ENCODE data around the gene SLC18A3.

The SLC18A3 gene

GRCh38 chr10:49655099-49655498 lies 45.0 kb downstream of the SLC18A3 start:
- no peak for TF ChIP-seq CTCF (IDR thresholded peaks at IDR 0.05; ENCODE audit: borderline replicate concordance, insufficient read depth, low read depth, low read length)

GRCh38 chr10:49656845-49657493 lies 46.9 kb downstream of the SLC18A3 start:
- TF ChIP-seq CTCF (IDR thresholded peaks at IDR 0.05; ENCODE audit: borderline replicate concordance, insufficient read depth, low read depth, low read length): no peak
- H3K4me3 ChIP-seq (ENCODE audit: low read depth, low read length): no peak overlapping the region

More at GRCh38 chr10:49655099-49655498, 45.0 kb downstream of the SLC18A3 start:
- no peak overlapping the region for H3K4me3 ChIP-seq (ENCODE audit: low read depth, low read length)

- H3K4me3 ChIP-seq (ENCODE audit: low read depth, low read length): no peak overlapping the region
- TF ChIP-seq CTCF (IDR thresholded peaks at IDR 0.05; ENCODE audit: borderline replicate concordance, insufficient read depth, low read depth, low read length): no peak
Measured at GRCh38 chr10:49657606-49658005, 47.5 kb downstream of the SLC18A3 start.

DNA sequence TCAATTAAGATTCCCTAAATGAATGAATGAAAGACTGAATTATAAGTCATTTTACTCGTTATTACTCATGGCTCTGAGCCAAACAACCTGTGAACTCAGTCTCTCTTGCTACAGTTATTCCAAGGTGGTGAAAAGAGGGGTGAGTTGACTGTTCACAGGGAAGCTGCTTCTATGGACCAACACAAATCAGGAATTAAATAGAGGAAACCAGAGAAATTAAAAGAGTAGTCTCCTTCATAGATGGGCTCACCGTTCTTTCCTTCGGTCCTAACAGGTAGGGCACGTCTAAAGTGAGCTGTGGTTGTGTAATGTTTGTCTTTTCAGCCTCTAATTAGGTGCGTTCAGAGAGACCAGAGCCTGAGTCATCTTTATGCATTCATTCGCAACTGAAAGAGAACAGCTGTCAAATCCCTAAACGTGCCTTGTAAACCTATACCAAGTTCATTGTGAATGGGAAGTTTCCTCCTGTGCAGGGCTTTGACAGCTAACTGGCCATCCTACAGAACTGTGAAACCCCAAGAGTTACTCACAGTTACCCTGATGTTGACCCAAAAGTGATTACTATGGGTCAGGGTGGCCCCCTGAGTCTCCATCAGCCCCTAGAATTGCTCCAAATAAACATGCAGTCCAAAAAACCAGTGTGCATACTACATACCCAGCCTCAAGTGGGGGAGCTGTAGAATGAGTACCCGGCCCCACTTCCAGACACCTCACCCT lies 51.2 kb downstream of the SLC18A3 start:
- no peak for TF ChIP-seq CTCF (IDR thresholded peaks at IDR 0.05; ENCODE audit: borderline replicate concordance, insufficient read depth, low read depth, low read length)

More for the DNA sequence above, 51.2 kb downstream of the SLC18A3 start:
- H3K4me3 ChIP-seq (ENCODE audit: low read depth, low read length): no peak overlapping the region
